Measurements from ENCODE around the gene PRDX1.

Gene PRDX1

DNA sequence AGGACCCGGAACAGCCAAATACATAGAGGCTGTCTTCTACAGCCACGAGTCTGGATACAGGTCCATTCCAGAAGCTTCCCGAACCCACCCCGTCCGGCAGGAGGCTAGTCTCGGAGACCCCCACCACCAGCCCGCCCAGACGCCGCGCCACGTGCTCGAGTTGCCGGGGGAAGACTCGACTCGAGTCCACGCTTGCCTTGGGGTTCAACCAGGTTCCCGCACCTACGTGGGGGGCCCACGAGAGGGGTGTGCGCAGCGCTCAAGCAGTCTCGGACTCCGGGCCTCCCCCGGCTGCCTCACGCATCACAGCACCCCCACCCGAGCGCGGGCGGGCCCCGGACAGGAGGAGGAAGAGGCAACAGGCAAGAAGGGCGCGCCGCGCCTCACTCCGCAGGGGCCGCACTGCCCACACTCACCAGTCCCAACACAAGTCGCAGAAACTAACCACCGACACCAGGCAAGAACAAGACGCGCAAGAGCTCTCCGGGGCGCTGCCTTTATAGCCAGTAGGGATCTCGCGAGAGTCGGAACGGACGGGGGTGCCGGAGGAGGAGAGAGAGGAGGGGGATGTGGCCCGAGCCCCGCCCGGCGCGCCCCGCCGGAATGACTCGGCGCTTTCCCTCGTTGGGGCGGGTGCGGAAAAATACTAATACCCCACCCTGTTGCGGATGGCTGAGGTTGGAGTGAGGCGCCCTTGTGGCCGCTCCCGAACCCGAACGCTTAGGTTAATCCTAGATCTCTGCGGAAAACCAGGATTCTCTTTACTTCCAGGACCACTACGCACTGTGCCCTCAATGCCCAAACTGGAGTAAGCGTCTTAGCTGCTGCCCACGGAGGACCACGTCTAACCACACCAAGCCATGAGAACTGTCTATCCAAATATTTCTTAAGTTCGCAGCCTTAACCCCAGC lies at the start of gene PRDX1:
Gene PRDX1, minus strand, starts transcription at position 472 of the 911 bp plus-strand sequence. CDS start 2,841 bp downstream, outside the sequence.
- peak; percentile 98 for DNase-seq

GRCh38 chr1:45570631-45571030 lies 48.9 kb upstream of the PRDX1 start:
- no peak for DNase-seq

GRCh38 chr1:45569962-45570581 lies 48.4 kb upstream of the PRDX1 start:
- peak; percentile 70 to 78 for DNase-seq

DNA sequence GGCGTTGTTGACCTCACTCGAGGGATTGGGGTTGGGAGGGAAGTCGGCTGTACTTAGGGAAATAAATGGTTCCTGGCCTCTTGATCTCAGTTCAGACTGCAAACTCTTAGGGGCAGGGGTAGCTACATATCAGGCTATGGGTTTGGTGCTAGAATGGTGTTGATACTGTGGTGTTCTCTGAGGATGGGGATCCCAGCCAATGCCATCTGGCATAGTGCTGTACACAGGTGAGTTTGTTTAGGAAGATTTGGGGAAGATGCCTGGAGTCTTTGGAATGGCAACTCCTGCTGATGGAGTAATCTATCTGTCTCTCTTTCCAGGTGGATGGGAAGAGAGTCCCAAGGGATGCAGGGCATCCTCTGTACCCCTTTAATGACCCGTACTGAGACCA lies 47.9 kb upstream of the PRDX1 start:
- no peak for DNase-seq

DNA sequence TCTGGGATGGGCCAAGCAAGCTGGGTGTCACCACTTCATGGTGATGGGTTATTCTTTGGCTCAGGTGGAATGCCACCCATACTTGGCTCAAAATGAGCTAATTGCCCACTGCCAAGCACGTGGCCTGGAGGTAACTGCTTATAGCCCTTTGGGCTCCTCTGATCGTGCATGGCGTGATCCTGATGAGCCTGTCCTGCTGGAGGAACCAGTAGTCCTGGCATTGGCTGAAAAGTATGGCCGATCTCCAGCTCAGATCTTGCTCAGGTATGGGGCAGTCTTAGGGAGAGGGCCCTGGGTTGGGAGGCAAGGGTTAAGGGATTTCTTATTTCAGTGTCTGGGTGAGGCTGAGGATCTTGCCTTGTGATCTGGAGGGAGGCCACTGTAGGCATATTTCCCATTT lies 46.7 kb upstream of the PRDX1 start:
- no peak for DNase-seq

- DNase-seq = no peak
Measured at GRCh38 chr1:45567911-45568310, 46.2 kb upstream of the PRDX1 start.

GRCh38 chr1:45566722-45567121 lies 45.0 kb upstream of the PRDX1 start:
- no peak for DNase-seq

DNA sequence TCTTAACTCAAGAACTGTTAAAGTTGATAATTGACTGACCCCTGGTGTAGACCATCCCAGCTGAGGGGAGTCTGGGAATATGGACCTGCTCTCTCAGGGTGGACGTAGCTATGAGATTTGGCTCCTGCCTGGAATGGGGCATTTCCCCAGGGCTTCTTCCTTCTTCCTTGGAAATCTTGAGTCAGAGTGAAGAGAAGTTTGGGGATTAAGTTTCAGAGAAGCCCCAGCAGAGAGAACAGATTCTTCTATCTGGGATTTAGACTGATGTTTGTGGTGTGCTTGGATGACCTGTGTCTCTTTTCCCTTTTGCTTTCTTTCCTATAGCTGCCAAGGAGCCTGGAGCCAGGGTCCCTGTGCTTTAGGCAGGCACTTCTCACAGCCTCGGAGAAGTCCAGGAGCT lies 42.2 kb upstream of the PRDX1 start:
- no peak for DNase-seq

DNA sequence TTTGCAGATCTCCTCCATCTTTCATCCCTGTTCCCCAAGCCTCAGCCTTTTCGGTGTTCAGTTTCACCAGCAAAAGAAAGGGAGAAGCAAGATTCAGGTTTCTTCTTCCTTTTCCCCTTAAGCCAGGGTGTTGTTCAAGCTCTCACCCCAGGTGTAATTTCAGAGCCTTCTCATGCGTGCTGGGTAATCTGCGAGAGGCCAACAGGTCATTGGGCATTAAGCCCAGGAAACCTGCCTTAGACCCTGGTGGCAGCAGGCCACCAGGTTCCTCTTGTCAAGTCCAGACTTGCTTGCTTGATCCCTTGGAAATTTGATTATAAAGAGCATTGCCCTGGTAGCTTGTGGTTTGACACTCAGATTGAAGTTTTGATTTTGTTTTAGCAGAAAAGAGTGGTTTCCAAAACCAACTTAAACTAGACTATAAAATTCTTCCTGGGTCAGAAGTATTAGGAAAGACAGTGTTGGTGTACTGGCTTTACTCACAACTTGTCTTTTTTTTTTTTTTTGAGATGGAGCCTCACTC lies 35.8 kb upstream of the PRDX1 start:
- no peak for DNase-seq

- DNase-seq = no peak
Measured at GRCh38 chr1:45554198-45554597, 32.5 kb upstream of the PRDX1 start.

- DNase-seq = no peak
Measured at GRCh38 chr1:45552331-45552730, 30.6 kb upstream of the PRDX1 start.

- no peak for DNase-seq
Measured at GRCh38 chr1:45551684-45552083, 30.0 kb upstream of the PRDX1 start.

- DNase-seq = peak; percentile 90 to 92
Measured at GRCh38 chr1:45550401-45551351, 29.0 kb upstream of the PRDX1 start, which contains the start of gene AKR1A1. TSS of gene AKR1A1 (plus strand) at chr1:45550826. CDS start at chr1:45561795, 10,969 bp downstream.

GRCh38 chr1:45545553-45546310 lies 24.0 kb upstream of the PRDX1 start:
- no peak for DNase-seq

DNA sequence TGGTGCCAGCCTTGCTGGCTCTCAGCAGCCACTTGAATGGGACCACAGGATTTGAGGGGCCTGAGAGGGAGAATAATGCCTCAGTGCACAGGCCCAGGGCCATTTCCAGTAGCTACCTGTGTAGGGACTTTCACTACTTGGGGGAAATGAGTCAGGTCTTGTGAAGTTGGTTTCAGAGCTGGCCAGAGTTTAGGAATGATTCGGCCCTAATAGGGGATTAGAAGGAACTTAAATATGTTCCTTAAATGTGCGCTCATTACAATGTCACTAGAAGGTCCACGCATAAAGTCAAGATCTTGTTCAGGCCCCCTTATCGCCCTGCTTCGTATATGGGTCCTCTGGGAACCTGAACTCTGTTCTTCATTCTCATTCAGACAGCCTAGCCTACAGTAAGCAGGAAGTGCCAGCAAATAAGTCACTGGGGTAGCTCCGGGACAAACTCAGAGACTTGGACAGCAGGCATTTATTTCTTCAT lies 23.4 kb upstream of the PRDX1 start:
- DNase-seq = peak; percentile 32 to 40

DNA sequence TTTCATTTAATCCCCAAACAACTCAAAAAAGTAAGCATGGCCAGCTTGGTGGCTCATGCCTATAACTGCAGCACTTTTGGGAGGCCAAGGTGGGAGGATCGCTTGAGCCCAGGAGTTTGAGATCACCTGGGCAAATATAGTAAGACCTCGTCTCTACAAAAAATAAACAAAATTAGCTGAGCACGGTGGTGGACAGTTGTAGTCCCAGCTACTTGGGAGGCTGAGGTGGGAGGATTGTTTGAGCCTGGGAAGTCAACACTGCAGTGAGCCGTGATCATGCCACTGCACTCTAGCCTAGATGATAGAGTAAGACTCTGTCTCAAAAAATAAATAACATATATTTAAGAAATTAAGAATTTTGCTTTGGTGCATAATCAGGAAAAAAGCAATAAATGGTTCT lies 22.8 kb upstream of the PRDX1 start:
- DNase-seq = no peak

GRCh38 chr1:45543581-45544417 lies 22.1 kb upstream of the PRDX1 start:
- peak; percentile 74 to 80 for DNase-seq

GRCh38 chr1:45542591-45542990 lies 20.9 kb upstream of the PRDX1 start:
- DNase-seq = no peak

DNA sequence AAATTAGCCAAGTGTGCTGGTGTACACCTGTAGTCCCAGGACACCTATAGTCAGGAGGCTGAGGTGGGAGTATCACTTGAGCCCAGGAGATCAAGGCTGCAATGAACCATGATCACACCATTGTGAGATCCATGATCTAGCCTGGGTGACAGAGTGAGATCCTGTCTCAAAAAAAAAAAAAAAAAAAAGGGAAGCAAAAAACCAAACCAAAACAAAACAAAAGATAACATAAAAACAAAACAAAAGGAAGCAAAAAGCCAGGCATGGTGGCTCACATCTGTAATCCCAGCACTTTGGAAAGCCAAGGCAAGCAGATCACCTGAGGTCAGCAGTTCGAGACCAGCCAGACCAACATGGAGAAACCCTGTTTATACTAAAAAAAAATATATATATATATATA lies 19.5 kb upstream of the PRDX1 start:
- DNase-seq = no peak

DNA sequence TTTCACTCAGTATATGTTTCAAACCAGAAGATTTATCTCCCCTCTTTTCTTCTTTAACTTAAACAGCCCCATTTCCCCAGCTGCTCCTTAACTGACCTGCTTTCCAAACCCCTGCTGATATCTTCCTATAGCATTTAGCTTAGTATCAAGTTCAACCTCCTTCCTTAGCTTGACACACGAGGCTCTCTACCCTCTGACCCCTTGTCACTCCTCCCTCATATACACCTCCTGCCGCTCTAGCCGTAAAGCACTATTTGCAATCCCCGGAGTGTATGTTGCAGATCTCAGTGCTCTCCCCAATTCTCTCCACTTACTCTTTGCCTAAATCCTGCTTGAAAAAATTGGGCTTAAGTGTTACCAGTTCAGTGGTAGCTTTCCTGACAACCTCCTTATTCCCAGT lies 15.2 kb upstream of the PRDX1 start:
- no peak for DNase-seq
